ENCODE results near the gene SNUPN. TPM values are rescaled to one million over a fixed set of nuclear protein-coding genes. Genes with fewer than 3 reads are reported as not detected.
"Not testable (repeated sequence)": the region's sequence is repeated elsewhere in the genome, so short reads cannot be mapped to it uniquely, and the experiment has no call there.

Gene SNUPN
- total RNA-seq, 4 donors from 2014 or later, result 8.7 to 19.1 (median 13.5) TPM

DNA sequence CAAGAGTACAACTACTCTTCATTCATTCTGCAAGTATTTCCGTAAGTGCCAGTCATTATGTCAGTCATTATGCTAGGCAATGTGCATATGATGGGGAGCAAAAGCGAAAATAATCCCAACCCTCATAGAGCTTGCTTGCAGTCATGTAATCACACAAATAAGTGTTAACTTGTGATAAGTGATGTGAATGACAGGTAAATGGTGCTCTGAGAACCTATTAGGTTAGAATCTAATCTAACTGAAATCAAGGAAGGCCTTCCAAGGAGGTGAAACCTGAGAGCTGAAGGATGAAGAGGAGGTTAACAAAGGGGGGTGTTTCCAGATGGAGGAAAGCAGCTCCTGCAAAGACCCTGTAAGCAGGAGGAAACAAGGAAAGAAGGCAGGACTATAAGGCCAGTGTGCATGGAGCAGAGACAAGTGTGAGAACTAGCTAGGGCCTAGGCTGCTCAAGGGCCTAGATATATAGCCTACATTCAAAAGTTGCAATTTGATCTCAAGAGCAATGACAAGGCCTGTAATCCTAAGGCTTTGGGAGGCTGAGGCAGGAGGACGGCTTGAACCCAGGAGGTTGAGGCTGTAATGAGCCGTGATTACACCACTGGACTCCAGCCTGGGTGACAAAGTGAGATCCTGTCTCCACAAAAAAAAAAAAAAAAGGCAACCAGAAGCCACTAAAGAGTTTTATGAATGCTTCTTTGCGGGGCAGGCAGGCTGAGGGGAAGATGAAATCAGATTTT, 51.7 kb downstream of the SNUPN start:
- intact Hi-C loops (cut with DNase I), result no loop called here
- TF ChIP-seq, protein P1, sequence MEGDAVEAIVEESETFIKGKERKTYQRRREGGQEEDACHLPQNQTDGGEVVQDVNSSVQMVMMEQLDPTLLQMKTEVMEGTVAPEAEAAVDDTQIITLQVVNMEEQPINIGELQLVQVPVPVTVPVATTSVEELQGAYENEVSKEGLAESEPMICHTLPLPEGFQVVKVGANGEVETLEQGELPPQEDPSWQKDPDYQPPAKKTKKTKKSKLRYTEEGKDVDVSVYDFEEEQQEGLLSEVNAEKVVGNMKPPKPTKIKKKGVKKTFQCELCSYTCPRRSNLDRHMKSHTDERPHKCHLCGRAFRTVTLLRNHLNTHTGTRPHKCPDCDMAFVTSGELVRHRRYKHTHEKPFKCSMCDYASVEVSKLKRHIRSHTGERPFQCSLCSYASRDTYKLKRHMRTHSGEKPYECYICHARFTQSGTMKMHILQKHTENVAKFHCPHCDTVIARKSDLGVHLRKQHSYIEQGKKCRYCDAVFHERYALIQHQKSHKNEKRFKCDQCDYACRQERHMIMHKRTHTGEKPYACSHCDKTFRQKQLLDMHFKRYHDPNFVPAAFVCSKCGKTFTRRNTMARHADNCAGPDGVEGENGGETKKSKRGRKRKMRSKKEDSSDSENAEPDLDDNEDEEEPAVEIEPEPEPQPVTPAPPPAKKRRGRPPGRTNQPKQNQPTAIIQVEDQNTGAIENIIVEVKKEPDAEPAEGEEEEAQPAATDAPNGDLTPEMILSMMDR (IDR thresholded peaks at IDR 0.05), result no peak
- no peak for TF ChIP-seq POLR2A (IDR thresholded peaks at IDR 0.05)
- H3K36me3 ChIP-seq, result peaks cover 0 to 19% (median 0%) of the 10 kb centered on the region in 3 donors
- H3K4me1 ChIP-seq, result peaks cover 6 to 38% (median 23%) of the 10 kb centered on the region in 3 donors
- no peak overlapping the region for H3K4me3 ChIP-seq
- H3K9me3 ChIP-seq, result no peaks in the 10 kb centered on the region
- DNase-seq, result no peak
- H3K27me3 ChIP-seq, result no peaks in the 10 kb centered on the region
- no peak overlapping the region for H3K27ac ChIP-seq
- WGBS, 2 donors, result 94 to 95% methylated on average over 5 of the region's 5 CpGs

DNA sequence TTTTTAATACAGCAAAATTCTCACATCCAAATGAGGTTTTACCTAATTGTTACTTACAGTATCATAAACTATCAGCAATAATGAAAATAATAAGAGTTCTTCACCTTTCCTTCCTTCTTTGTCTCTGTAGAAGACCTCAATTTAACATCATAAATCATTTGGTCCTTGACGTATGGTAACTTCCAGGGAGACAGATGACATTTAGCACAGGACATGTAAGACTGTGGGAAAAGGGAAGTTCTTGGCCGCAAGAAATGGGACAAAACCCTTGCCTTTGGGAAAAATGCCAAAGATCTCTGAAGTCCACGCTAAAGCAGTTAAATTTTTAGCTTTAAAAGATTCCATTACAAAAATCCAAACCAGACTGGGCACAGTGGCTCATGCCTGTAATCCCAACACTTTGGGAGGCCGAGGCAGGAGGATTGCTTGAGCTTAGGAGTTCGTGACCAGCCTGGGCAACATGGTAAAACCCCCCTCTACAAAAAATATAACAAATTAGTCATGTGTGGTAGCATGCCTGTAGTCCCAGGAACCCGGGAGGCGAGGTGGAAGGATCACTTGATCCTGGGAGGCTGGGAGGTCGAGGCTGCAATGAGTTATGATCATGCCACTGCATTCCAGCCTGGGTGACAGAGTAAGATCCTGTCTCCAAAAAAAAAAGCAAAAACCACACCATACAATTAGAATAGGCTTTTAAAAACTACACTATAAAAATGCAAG, 55.2 kb downstream of the SNUPN start:
- H3K36me3 ChIP-seq, result peaks cover 0 to 19% (median 0%) of the 10 kb centered on the region in 3 donors
- no peaks in the 10 kb centered on the region for H3K27me3 ChIP-seq
- H3K4me1 ChIP-seq, result peaks cover 0 to 16% (median 3%) of the 10 kb centered on the region in 3 donors
- 74 to 82% methylated on average over 8 of the region's 8 CpGs for WGBS, 2 donors
- DNase-seq, result no peak
- H3K4me3 ChIP-seq, result no peak overlapping the region
- TF ChIP-seq, protein P1 (IDR thresholded peaks at IDR 0.05), result no peak
- no peak for TF ChIP-seq POLR2A (IDR thresholded peaks at IDR 0.05)
- intact Hi-C loops (cut with DNase I), result no loop called here
- no peak overlapping the region for H3K27ac ChIP-seq
- H3K9me3 ChIP-seq, result no peaks in the 10 kb centered on the region

DNA sequence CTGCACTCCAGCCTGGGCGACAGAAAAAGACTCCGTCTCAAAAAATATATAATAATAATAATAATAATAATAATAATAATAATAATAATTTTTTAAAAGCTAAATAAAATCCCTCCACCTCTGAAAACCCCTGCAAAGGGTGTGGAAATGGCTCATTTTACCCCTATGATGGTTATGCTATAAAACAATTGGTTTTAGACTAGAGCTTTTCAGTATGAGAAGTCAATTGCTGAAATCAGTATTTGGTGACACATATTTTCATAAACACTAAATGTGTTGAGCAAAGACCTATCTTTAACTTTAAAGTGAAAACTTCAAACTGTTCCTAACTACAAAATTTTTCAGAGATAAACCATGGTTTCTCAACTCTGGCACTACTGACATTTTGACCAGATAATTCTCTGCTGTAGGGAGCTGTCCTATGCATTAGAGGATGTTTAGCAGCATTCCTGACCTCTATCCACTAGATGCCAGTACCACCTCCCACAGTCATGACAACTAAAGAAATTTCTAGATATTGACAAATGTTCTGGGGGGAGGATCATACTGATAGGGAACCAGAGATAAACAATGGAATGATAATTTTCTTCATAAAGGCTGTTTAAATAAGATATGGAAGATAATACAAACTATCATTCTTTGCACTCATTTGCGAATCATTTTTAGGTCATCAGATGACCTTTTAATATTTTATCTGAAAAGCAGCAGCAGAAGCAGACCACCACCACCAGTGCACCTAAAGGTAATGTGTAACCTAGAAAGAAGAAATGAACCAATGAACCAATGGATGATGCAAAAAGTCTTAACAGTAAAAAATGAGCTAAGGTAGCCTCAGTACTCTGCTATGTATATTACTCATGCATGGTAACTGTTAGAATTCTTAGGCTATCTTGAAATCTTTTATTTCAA, 60.2 kb downstream of the SNUPN start:
- DNase-seq, result no peak
- no peak overlapping the region for H3K4me3 ChIP-seq
- peaks cover 0 to 12% (median 0%) of the 10 kb centered on the region in 3 donors for H3K36me3 ChIP-seq
- peaks cover 0 to 6% (median 0%) of the 10 kb centered on the region in 3 donors for H3K4me1 ChIP-seq
- WGBS, 2 donors, result 94 to 100% methylated on average over 3 of the region's 3 CpGs
- intact Hi-C loops (cut with DNase I), result no loop called here
- H3K27me3 ChIP-seq, result no peaks in the 10 kb centered on the region
- no peaks in the 10 kb centered on the region for H3K9me3 ChIP-seq
- H3K27ac ChIP-seq, result no peak overlapping the region
- TF ChIP-seq, protein P1 (IDR thresholded peaks at IDR 0.05), result no peak
- TF ChIP-seq POLR2A (IDR thresholded peaks at IDR 0.05), result no peak

DNA sequence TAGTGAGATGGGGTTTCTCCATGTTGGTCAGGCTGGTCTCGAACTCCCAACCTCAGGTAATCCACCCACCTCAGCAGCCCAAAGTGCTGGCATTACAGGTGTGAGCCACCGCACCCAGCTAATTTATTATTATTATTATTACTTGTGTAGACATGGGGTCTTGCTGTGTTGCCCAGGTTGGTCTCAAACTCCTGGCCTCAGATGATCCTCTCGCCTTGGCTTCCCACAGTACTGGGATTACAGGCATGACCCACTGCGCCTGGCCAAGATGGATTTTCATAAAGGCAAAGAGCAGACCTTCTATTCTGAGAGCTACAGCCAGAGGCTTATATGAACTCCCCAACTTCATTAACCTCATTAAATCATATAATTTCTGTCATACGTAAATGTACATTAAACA, 63.6 kb downstream of the SNUPN start:
- Histone ChIP-seq H3K9me3 (no peaks in the 10 kb centered on the region), H3K27ac (no peak overlapping the region), H3K36me3 (no peaks in the 10 kb centered on the region), H3K27me3 (no peaks in the 10 kb centered on the region), H3K4me1 (no peaks in the 10 kb centered on the region), H3K4me3 (no peak overlapping the region)
- intact Hi-C loops (cut with DNase I), result no loop called here
- no peak for DNase-seq
- 86 to 95% methylated on average over 5 of the region's 5 CpGs for WGBS, 2 donors
- TF ChIP-seq, protein P1 (IDR thresholded peaks at IDR 0.05), result no peak
- no peak for TF ChIP-seq POLR2A (IDR thresholded peaks at IDR 0.05)

DNA sequence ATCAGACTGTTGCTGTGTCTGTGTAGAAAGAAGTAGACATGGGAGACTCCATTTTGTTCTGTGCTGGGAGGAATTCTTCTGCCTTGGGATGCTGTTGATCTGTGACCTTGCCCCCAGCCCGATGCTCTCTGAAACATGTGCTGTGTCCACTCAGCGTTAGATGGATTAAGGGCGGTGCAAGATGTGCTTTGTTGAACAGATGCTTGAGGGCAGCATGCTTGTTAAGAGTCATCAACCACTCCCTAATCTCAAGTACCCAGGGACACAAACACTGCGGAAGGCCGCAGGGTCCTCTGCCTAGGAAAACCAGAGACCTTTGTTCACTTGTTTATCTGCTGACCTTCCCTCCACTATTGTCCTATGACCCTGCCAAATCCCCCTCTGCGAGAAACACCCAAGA, 66.2 kb downstream of the SNUPN start:
- H3K27me3 ChIP-seq; intact Hi-C loops (cut with DNase I); DNase-seq; H3K4me1 ChIP-seq; H3K27ac ChIP-seq; H3K36me3 ChIP-seq; H3K4me3 ChIP-seq; H3K9me3 ChIP-seq: not testable (repeated sequence)
- 96 to 100% methylated on average over 1 to 4 of the region's 6 CpGs for WGBS, 2 donors

DNA sequence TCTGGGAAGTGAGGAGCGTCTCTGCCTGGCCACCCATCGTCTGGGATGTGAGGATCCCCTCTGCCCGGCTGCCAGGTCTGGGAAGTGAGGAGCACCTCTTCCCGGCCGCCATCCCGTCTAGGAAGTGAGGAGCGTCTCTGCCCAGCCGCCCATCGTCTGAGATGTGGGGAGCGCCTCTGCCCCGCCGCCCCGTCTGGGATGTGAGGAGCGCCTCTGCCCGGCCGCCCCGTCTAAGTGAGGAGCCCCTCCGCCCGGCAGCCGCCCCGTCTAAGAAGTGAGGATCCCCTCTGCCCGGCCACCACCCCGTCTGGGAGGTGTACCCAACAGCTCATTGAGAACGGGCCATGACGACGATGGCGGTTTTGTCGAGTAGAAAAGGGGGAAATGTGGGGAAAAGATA, 66.6 kb downstream of the SNUPN start:
- intact Hi-C loops (cut with DNase I), result not testable (repeated sequence)
- WGBS, 2 donors, result no CpG with 5 or more reads among the region's 28 CpGs

More for the DNA sequence above, 66.6 kb downstream of the SNUPN start:
- not testable (repeated sequence) for H3K4me3 ChIP-seq, H3K36me3 ChIP-seq, H3K4me1 ChIP-seq, H3K27me3 ChIP-seq, DNase-seq, H3K9me3 ChIP-seq, H3K27ac ChIP-seq
